OCI-LY3 (cell line): Measurements from ENCODE around the gene IFT25.

Experiments used
- EZH2phosphoT487 ChIP-seq: fragments of 200-600 bp; shearing (Covaris generic); IDR thresholded peaks from 2 replicates; pipeline ENCODE4 v1.6.1; 2018; ENCODE audit warnings: antibody characterized with exemption, mixed run types, low read depth
- TF ChIP-seq, protein P1 (sequence below): fragments of 200-600, 300-600 bp; sonication (generic); IDR thresholded peaks from 2 replicates; pipeline ENCODE4 v1.5.1; 2014; ENCODE audit warnings: antibody characterized with exemption, low read length, low read depth

DNA sequence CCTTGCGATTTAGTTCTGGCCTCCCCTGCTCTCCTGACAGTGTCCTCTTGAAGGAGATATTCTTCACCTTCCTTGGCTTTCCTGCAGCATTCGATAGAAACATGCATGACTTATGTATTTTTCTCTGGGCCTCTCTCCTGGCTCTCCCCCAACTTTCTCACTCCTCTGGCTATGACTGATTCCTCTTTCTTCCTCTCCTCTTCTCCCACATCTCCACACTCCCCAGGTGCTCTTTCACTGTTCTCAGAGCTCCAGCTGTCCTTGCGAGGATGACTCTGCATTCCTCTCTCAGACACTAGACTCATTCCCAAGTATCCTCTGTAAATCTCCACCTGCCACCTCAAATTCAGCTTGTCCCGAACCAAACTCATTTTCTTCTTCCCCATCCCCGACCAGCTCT lies 18.6 kb upstream of the IFT25 start:
- TF ChIP-seq, protein P1, sequence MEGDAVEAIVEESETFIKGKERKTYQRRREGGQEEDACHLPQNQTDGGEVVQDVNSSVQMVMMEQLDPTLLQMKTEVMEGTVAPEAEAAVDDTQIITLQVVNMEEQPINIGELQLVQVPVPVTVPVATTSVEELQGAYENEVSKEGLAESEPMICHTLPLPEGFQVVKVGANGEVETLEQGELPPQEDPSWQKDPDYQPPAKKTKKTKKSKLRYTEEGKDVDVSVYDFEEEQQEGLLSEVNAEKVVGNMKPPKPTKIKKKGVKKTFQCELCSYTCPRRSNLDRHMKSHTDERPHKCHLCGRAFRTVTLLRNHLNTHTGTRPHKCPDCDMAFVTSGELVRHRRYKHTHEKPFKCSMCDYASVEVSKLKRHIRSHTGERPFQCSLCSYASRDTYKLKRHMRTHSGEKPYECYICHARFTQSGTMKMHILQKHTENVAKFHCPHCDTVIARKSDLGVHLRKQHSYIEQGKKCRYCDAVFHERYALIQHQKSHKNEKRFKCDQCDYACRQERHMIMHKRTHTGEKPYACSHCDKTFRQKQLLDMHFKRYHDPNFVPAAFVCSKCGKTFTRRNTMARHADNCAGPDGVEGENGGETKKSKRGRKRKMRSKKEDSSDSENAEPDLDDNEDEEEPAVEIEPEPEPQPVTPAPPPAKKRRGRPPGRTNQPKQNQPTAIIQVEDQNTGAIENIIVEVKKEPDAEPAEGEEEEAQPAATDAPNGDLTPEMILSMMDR = no peak
- no peak for TF ChIP-seq EZH2phosphoT487
